Measurements from ENCODE around the gene C11orf98. TPM values are rescaled to one million over a fixed set of nuclear protein-coding genes. Genes with fewer than 3 reads are reported as not detected.
"Not testable (repeated sequence)": the region's sequence is repeated elsewhere in the genome, so short reads cannot be mapped to it uniquely, and the experiment has no call there.

C11orf98 gene
- total RNA-seq, 2 donors from 2014 or later = 20.5 to 28.6 TPM

- Histone ChIP-seq H3K27ac (no peak overlapping the region), H3K4me3 (no peak overlapping the region), H3K9me3 (no peaks in the 10 kb centered on the region), H3K36me3 (peaks cover 5% of the 10 kb centered on the region), H3K4me1 (ENCODE audit: control insufficient read depth in 1 of 2, low read depth in 2 of 2) (peaks cover 10 to 14% of the 10 kb centered on the region in 2 donors), H3K27me3 (replicated peaks; ENCODE audit: insufficient read depth) (no peaks in the 10 kb centered on the region)
- DNase-seq (ENCODE audit: low spot score) (no peak), ATAC-seq (ENCODE audit: insufficient number of reproducible peaks, low FRiP score, low read depth) (no peak)
- no peak for TF ChIP-seq CTCF (IDR thresholded peaks at IDR 0.05)
Measured at GRCh38 chr11:62654297-62654696, 10.7 kb downstream of the C11orf98 start.

- H3K27me3 ChIP-seq (replicated peaks; ENCODE audit: insufficient read depth) = no peaks in the 10 kb centered on the region
- peaks cover 10 to 14% of the 10 kb centered on the region in 2 donors for H3K4me1 ChIP-seq (ENCODE audit: control insufficient read depth in 1 of 2, low read depth in 2 of 2)
- H3K4me3 ChIP-seq = peak overlapping the region; percentile 85
- peaks cover 14% of the 10 kb centered on the region for H3K36me3 ChIP-seq
- peak overlapping the region; percentile 85 to 94 for H3K27ac ChIP-seq
- no peaks in the 10 kb centered on the region for H3K9me3 ChIP-seq
- no peak for TF ChIP-seq CTCF (IDR thresholded peaks at IDR 0.05)
- DNase-seq (ENCODE audit: low spot score) (no peak), ATAC-seq (ENCODE audit: insufficient number of reproducible peaks, low FRiP score, low read depth) (no peak)
Measured at GRCh38 chr11:62652161-62653006, 12.6 kb downstream of the C11orf98 start.

GRCh38 chr11:62650283-62650682, 14.7 kb downstream of the C11orf98 start:
- ATAC-seq (ENCODE audit: insufficient number of reproducible peaks, low FRiP score, low read depth); H3K9me3 ChIP-seq; H3K4me3 ChIP-seq; H3K27ac ChIP-seq; DNase-seq (ENCODE audit: low spot score); H3K27me3 ChIP-seq (replicated peaks; ENCODE audit: insufficient read depth): not testable (repeated sequence)
- Histone ChIP-seq H3K4me1 (ENCODE audit: control insufficient read depth in 1 of 2, low read depth in 2 of 2) (peaks cover 12 to 26% of the 10 kb centered on the region in 2 donors), H3K36me3 (peaks cover 14% of the 10 kb centered on the region)

- no peak overlapping the region for H3K4me3 ChIP-seq
- H3K27me3 ChIP-seq (replicated peaks; ENCODE audit: insufficient read depth) = no peaks in the 10 kb centered on the region
- no peak for TF ChIP-seq CTCF (IDR thresholded peaks at IDR 0.05)
- H3K9me3 ChIP-seq = no peaks in the 10 kb centered on the region
- peaks cover 14% of the 10 kb centered on the region for H3K36me3 ChIP-seq
- H3K4me1 ChIP-seq (ENCODE audit: control insufficient read depth in 1 of 2, low read depth in 2 of 2) = peaks cover 12 to 34% of the 10 kb centered on the region in 2 donors
- H3K27ac ChIP-seq = no peak overlapping the region
- DNase-seq (ENCODE audit: low spot score) = no peak
- ATAC-seq (ENCODE audit: insufficient number of reproducible peaks, low FRiP score, low read depth) = no peak
Measured at GRCh38 chr11:62649486-62649885, 15.5 kb downstream of the C11orf98 start.

GRCh38 chr11:62648967-62649364, 16.0 kb downstream of the C11orf98 start:
- H3K36me3 ChIP-seq = peaks cover 14% of the 10 kb centered on the region
- H3K4me3 ChIP-seq = no peak overlapping the region
- no peaks in the 10 kb centered on the region for H3K9me3 ChIP-seq
- TF ChIP-seq CTCF (IDR thresholded peaks at IDR 0.05) = no peak
- no peaks in the 10 kb centered on the region for H3K27me3 ChIP-seq (replicated peaks; ENCODE audit: insufficient read depth)
- no peak for DNase-seq (ENCODE audit: low spot score)
- ATAC-seq (ENCODE audit: insufficient number of reproducible peaks, low FRiP score, low read depth) = no peak
- no peak overlapping the region for H3K27ac ChIP-seq
- H3K4me1 ChIP-seq (ENCODE audit: control insufficient read depth in 1 of 2, low read depth in 2 of 2) = peaks cover 12 to 37% of the 10 kb centered on the region in 2 donors

Measured in thoracic aorta (tissue), 2 donors.